BJ (cell line): ENCODE results near the gene ADAMTS10. TPM values are rescaled to one million over a fixed set of nuclear protein-coding genes. Genes with fewer than 3 reads are reported as not detected.

Experiments
- CTCF ChIA-PET: fragments of 350-600 bp; formaldehyde crosslinking; extraction: SDS; loops from one replicate; lab custom pipeline; 2021; ENCODE audit warnings: antibody characterized with exemption, inconsistent platforms; lab: Yijun Ruan, JAX
- POLR2A ChIA-PET: fragments of 300-600 bp; sonication (Branson Sonifier 250); formaldehyde crosslinking; extraction: SDS; loops from one replicate; lab custom pipeline; 2021; ENCODE audit warnings: antibody characterized with exemption; lab: Charles Lee
- DNase-seq: peaks from one replicate; pipeline ENCODE4 v3.0.0-alpha.2; 2011; ENCODE audit warnings: low read depth
- H3K27me3 ChIP-seq: 2 replicates; pipeline ENCODE4 v1.6.0; 2011; ENCODE audit warnings: low read length; ENCODE audit not compliant: control insufficient read depth, insufficient read depth
- H3K36me3 ChIP-seq: 2 replicates; pipeline ENCODE4 v1.5.1; 2011; ENCODE audit warnings: low read length; ENCODE audit not compliant: control insufficient read depth, insufficient read depth
- H3K4me3 ChIP-seq: 2 replicates; pipeline ENCODE4 v1.5.1; 2011; ENCODE audit warnings: low read depth, mild to moderate bottlenecking, control low read depth, low read length
- polyA plus RNA-seq: library from polyadenylated mRNA; depleted of rRNA; stranded (reverse); fragments of >200 nt; gene quantifications from 2 replicates; pipeline ENCODE4 v1.2.3, GENCODE V29; 2011
- TF ChIP-seq, protein P1 (sequence below): IDR thresholded peaks from 2 replicates; pipeline ENCODE4 v1.5.1; 2011; ENCODE audit warnings: low read depth, mild to moderate bottlenecking, control low read depth, inconsistent platforms, low read length, moderate library complexity; ENCODE audit not compliant: insufficient read depth

ADAMTS10 gene
- polyA plus RNA-seq, 1 experiment, result 10.4 TPM

DNA sequence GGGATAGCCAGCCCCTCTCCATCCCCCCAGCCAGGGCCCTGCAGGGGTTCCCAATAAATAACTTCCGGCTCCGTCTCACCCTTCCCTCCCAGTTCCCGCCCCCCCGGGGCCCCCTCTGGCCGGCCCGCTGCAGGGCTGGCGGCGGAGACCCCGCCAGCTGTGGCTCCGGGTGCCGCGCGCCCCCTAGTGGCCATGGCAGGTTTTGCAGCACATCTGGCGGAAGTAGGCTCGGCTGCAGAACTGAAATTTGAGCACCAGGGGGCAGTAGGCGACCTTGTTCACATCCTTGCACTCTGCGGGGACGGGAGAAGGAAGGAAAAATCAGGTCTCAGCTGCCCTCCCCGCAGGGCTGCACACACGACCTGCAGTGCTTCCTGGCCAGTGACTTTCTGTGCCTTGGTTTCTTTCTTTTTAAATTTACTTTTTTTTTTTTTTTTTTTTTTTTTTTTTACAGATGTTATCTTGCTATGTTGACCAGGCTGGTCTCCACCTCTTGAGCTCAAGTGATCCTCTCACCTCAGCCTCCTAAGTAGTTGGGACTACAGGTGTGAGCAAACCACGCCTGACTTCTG, 29.7 kb downstream of the ADAMTS10 start:
- POLR2A ChIA-PET, result no interaction called here
- TF ChIP-seq, protein P1, sequence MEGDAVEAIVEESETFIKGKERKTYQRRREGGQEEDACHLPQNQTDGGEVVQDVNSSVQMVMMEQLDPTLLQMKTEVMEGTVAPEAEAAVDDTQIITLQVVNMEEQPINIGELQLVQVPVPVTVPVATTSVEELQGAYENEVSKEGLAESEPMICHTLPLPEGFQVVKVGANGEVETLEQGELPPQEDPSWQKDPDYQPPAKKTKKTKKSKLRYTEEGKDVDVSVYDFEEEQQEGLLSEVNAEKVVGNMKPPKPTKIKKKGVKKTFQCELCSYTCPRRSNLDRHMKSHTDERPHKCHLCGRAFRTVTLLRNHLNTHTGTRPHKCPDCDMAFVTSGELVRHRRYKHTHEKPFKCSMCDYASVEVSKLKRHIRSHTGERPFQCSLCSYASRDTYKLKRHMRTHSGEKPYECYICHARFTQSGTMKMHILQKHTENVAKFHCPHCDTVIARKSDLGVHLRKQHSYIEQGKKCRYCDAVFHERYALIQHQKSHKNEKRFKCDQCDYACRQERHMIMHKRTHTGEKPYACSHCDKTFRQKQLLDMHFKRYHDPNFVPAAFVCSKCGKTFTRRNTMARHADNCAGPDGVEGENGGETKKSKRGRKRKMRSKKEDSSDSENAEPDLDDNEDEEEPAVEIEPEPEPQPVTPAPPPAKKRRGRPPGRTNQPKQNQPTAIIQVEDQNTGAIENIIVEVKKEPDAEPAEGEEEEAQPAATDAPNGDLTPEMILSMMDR, result peak; percentile 96
- peaks cover 1% of the 10 kb centered on the region; the same call in 1 of the 2 replicates for H3K36me3 ChIP-seq
- no peaks in the 10 kb centered on the region; the same call in 1 of the 2 replicates for H3K27me3 ChIP-seq
- CTCF ChIA-PET, result interaction anchor here (0.6 to 7.1 kb wide), 38 partner anchors 9 to 279 kb away, joined by 3 to 83 read pairs (median 5); no protein-coding TSS in a partner anchor
- no peak overlapping the region for H3K4me3 ChIP-seq
- no peak for DNase-seq

DNA sequence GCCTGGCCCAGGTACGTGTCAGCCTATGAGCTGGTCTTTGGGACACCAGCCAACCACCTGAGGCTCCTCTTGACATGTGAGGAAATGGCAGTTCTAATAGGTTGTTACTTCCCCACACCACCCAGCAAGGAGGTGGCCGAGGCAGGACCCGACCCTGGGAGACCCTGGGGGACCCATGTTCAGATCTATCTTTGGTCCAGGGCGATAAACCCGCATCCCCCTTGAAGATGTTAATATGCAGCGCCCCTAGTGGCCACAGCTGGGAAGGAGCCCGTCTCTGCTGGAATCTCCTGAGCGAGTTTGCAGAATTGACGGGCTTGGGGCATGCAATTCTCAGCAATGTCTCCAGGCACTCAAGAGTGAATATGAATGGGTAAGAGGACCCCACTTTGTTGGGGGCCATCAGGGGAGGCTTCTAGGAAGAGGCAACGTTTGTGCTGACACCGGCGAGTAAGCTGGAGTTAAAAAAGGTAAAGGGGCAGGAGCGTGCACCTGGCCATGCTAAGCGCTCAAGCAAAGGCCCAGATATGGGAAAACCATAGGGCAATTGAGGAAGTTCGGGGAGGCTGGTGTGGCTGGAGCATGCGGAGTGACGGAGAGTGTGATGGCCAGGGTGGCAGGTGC, 31.8 kb downstream of the ADAMTS10 start:
- no peak for DNase-seq
- CTCF ChIA-PET, result interaction anchor here (0.5 to 7.1 kb wide), 36 partner anchors 8 to 580 kb away, joined by 3 to 83 read pairs (median 5); partner anchors contain the start of genes HNRNPM, MARCHF2 and ZNF414
- H3K27me3 ChIP-seq, result no peaks in the 10 kb centered on the region; the same call in 1 of the 2 replicates
- H3K36me3 ChIP-seq, result no peaks in the 10 kb centered on the region
- TF ChIP-seq, protein P1, result peak; percentile 90
- no peak overlapping the region for H3K4me3 ChIP-seq
- POLR2A ChIA-PET, result interaction anchor here (0.6 kb wide), 1 partner anchor 13 kb away, joined by 11 read pairs; no protein-coding TSS in a partner anchor

DNA sequence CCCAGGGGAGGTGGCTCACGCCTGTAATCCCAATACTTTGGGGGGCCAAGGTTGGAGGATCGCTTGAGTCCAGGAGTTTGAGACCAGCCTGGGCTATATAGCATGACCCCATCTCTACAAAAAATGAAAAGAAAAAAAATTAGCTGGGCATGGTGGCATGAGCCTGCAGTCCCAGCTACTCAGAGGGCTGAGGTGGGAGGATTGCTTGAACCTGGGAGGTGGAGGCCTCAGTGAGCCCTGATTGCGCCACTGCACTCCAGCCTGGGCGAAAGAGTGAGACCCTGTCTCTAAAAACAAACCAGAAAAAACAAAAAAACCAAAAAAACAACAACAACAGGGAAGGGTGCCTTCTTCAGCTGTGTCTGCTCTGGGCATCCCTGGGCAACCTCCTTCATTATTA, 32.8 kb downstream of the ADAMTS10 start:
- ChIA-PET POLR2A (no interaction called here), CTCF (interaction anchor here (0.5 to 7.1 kb wide), 23 partner anchors 9 to 892 kb away, joined by 3 to 83 read pairs (median 9); partner anchors contain the start of genes ANGPTL4, MARCHF2 and ZNF414)
- DNase-seq, result no peak
- TF ChIP-seq, protein P1, result no peak
- Histone ChIP-seq H3K36me3 (no peaks in the 10 kb centered on the region), H3K27me3 (no peaks in the 10 kb centered on the region; the same call in 1 of the 2 replicates), H3K4me3 (no peak overlapping the region)

DNA sequence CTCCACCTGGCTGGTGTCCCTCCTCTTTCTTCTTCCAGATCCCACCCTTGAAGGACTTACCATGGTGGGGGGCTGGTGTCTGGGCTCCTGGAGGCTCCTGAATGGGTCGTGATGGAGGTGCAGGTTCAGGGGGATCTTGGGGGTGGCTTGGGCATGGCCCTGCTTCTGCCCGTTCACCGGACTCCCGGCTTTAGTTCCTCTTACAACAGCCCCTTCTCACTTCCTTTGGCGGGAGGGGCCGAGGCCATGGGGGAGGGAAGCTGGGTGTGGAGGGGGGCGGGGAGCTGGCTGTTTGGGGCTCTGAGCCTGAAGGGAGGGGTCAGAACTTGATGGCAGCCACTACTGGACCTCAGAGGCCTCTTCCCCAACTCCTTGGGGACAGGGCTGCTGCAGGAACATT, 33.3 kb downstream of the ADAMTS10 start, which contains the start of gene MYO1F:
TSS of gene MYO1F (minus strand) at position 196 of the 400 bp plus-strand sequence. CDS start at position 63, 133 bp downstream.
- no peaks in the 10 kb centered on the region for H3K36me3 ChIP-seq
- ChIA-PET POLR2A (no interaction called here), CTCF (interaction anchor here (0.9 to 7.1 kb wide), 14 partner anchors 8 to 223 kb away, joined by 3 to 83 read pairs (median 15); partner anchors contain the start of genes ANGPTL4, MARCHF2 and ZNF414)
- H3K4me3 ChIP-seq, result no peak within 1 kb of the TSS
- TF ChIP-seq, protein P1, result no peak
- no peaks in the 10 kb centered on the region; the same call in 1 of the 2 replicates for H3K27me3 ChIP-seq
- DNase-seq, result no peak
